HG03064 (cell line): ENCODE measurements around the gene PI4KB.
"Not testable (repeated sequence)": the region's sequence is repeated elsewhere in the genome, so short reads cannot be mapped to it uniquely, and the experiment has no call there.

ENCODE experiments used
- ATAC-seq: cut with Tn5 transposase; IDR thresholded peaks from one replicate; pipeline ENCODE4 v1.9.1; 2021; ENCODE audit warnings: low read depth; ENCODE audit not compliant: unreplicated experiment

The PI4KB gene

GRCh38 chr1:151281969-151282882, 45.0 kb downstream of the PI4KB start, which contains the start of gene ZNF687:
TSS of gene ZNF687 (plus strand) at chr1:151282299. CDS start at chr1:151286292, 3,993 bp downstream.
- peak; percentile 77 for ATAC-seq

GRCh38 chr1:151281225-151281968, 45.8 kb downstream of the PI4KB start:
- peak; percentile 28 for ATAC-seq

GRCh38 chr1:151277249-151277648, 50.0 kb downstream of the PI4KB start:
- ATAC-seq = no peak

GRCh38 chr1:151275341-151275740, 51.9 kb downstream of the PI4KB start:
- not testable (repeated sequence) for ATAC-seq

GRCh38 chr1:151273924-151274466, 53.2 kb downstream of the PI4KB start:
- no peak for ATAC-seq

- no peak for ATAC-seq
Observed at GRCh38 chr1:151267760-151268159, 59.5 kb downstream of the PI4KB start.

GRCh38 chr1:151266821-151267220, 60.4 kb downstream of the PI4KB start:
- ATAC-seq = no peak

GRCh38 chr1:151266315-151266714, 60.9 kb downstream of the PI4KB start:
- ATAC-seq = no peak

GRCh38 chr1:151265446-151266236, 61.6 kb downstream of the PI4KB start:
- no peak for ATAC-seq

- ATAC-seq = no peak
Observed at GRCh38 chr1:151259351-151259750, 67.9 kb downstream of the PI4KB start.

- ATAC-seq = no peak
Observed at GRCh38 chr1:151255381-151255780, 71.8 kb downstream of the PI4KB start.

GRCh38 chr1:151254217-151255213, 72.7 kb downstream of the PI4KB start, which contains the start of gene PSMD4:
TSS of gene PSMD4 (plus strand) at chr1:151254734. CDS start at chr1:151254783, 49 bp downstream.
- ATAC-seq = peak; percentile 85

GRCh38 chr1:151251656-151252470, 75.4 kb downstream of the PI4KB start:
- ATAC-seq = no peak

GRCh38 chr1:151246786-151247185, 80.4 kb downstream of the PI4KB start:
- no peak for ATAC-seq

GRCh38 chr1:151243683-151244216, 83.5 kb downstream of the PI4KB start:
- ATAC-seq = no peak

- ATAC-seq = no peak
Observed at GRCh38 chr1:151242442-151242841, 84.8 kb downstream of the PI4KB start.
